Ishikawa (cell line): ENCODE results near the gene MYO3A.

Experiments used
- CEBPB ChIP-seq: IDR thresholded peaks from 2 replicates; pipeline ENCODE4 v1.6.1; 2012
- CREB1 ChIP-seq: IDR thresholded peaks from 2 replicates; pipeline ENCODE4 v1.6.1; 2012; ENCODE audit warnings: low read depth
- EGR1 ChIP-seq: IDR thresholded peaks from 2 replicates; pipeline ENCODE4 v1.6.1; 2012
- EP300 ChIP-seq: IDR thresholded peaks from 2 replicates; pipeline ENCODE4 v1.6.1; 2012; ENCODE audit warnings: borderline replicate concordance
- FOXM1 ChIP-seq: IDR thresholded peaks from 2 replicates; pipeline ENCODE4 v1.6.1; 2012; ENCODE audit warnings: low read depth, borderline replicate concordance
- NFIC ChIP-seq: IDR thresholded peaks from 2 replicates; pipeline ENCODE4 v1.6.1; 2012
- RAD21 ChIP-seq: IDR thresholded peaks from 2 replicates; pipeline ENCODE4 v1.6.1; 2012; ENCODE audit warnings: low read depth
- TAF1 ChIP-seq: IDR thresholded peaks from 2 replicates; pipeline ENCODE4 v1.6.1; 2012; ENCODE audit warnings: low read depth, mild to moderate bottlenecking
- TCF12 ChIP-seq: IDR thresholded peaks from 2 replicates; pipeline ENCODE4 v1.6.1; 2012; ENCODE audit warnings: low read depth
- ZBTB7A ChIP-seq: IDR thresholded peaks from 2 replicates; pipeline ENCODE4 v1.6.1; 2012; ENCODE audit warnings: low read depth
- TF ChIP-seq, protein P1 (sequence below): IDR thresholded peaks from 2 replicates; pipeline ENCODE4 v1.6.1; 2012
- TF ChIP-seq, protein P2 (sequence below): IDR thresholded peaks from 2 replicates; pipeline ENCODE4 v1.6.1; 2012; ENCODE audit warnings: low read depth, mild to moderate bottlenecking
- TF ChIP-seq, protein P3 (sequence below): IDR thresholded peaks from 2 replicates; pipeline ENCODE4 v1.6.1; 2012

DNA sequence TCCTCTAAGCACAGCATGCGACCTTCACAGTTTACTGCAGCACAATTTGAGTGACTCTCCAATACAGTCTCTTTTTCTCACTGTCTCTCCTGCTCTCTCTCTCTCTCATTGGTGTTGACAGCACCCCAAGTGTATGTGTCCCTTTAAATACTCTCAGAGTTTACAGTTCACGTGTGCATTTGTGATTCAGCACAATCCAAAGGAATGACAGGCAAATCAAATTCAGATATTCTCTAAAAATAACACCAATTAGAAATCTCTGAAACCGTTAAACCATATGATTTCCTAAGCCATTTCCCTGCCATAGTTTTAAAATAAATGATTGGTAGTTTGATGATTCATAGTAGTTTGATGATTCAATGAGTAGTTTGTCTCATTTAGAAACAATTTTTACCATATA lies 178.5 kb downstream of the MYO3A start:
- TF ChIP-seq CREB1 (no peak), EP300 (no peak), EGR1 (no peak), RAD21 (no peak), CEBPB (no peak), TAF1 (no peak), ZBTB7A (no peak), TCF12 (no peak), FOXM1 (no peak), NFIC (no peak)
- TF ChIP-seq, protein P1, sequence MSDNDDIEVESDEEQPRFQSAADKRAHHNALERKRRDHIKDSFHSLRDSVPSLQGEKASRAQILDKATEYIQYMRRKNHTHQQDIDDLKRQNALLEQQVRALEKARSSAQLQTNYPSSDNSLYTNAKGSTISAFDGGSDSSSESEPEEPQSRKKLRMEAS: no peak
- TF ChIP-seq, protein P2, sequence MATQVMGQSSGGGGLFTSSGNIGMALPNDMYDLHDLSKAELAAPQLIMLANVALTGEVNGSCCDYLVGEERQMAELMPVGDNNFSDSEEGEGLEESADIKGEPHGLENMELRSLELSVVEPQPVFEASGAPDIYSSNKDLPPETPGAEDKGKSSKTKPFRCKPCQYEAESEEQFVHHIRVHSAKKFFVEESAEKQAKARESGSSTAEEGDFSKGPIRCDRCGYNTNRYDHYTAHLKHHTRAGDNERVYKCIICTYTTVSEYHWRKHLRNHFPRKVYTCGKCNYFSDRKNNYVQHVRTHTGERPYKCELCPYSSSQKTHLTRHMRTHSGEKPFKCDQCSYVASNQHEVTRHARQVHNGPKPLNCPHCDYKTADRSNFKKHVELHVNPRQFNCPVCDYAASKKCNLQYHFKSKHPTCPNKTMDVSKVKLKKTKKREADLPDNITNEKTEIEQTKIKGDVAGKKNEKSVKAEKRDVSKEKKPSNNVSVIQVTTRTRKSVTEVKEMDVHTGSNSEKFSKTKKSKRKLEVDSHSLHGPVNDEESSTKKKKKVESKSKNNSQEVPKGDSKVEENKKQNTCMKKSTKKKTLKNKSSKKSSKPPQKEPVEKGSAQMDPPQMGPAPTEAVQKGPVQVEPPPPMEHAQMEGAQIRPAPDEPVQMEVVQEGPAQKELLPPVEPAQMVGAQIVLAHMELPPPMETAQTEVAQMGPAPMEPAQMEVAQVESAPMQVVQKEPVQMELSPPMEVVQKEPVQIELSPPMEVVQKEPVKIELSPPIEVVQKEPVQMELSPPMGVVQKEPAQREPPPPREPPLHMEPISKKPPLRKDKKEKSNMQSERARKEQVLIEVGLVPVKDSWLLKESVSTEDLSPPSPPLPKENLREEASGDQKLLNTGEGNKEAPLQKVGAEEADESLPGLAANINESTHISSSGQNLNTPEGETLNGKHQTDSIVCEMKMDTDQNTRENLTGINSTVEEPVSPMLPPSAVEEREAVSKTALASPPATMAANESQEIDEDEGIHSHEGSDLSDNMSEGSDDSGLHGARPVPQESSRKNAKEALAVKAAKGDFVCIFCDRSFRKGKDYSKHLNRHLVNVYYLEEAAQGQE: no peak
- TF ChIP-seq, protein P3, sequence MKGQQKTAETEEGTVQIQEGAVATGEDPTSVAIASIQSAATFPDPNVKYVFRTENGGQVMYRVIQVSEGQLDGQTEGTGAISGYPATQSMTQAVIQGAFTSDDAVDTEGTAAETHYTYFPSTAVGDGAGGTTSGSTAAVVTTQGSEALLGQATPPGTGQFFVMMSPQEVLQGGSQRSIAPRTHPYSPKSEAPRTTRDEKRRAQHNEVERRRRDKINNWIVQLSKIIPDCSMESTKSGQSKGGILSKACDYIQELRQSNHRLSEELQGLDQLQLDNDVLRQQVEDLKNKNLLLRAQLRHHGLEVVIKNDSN: no peak
